Measurements from ENCODE around the gene TLCD3B.
A peak's percentile ranks its signal among the peaks of the same experiment; 100 is the strongest.

The TLCD3B gene

DNA sequence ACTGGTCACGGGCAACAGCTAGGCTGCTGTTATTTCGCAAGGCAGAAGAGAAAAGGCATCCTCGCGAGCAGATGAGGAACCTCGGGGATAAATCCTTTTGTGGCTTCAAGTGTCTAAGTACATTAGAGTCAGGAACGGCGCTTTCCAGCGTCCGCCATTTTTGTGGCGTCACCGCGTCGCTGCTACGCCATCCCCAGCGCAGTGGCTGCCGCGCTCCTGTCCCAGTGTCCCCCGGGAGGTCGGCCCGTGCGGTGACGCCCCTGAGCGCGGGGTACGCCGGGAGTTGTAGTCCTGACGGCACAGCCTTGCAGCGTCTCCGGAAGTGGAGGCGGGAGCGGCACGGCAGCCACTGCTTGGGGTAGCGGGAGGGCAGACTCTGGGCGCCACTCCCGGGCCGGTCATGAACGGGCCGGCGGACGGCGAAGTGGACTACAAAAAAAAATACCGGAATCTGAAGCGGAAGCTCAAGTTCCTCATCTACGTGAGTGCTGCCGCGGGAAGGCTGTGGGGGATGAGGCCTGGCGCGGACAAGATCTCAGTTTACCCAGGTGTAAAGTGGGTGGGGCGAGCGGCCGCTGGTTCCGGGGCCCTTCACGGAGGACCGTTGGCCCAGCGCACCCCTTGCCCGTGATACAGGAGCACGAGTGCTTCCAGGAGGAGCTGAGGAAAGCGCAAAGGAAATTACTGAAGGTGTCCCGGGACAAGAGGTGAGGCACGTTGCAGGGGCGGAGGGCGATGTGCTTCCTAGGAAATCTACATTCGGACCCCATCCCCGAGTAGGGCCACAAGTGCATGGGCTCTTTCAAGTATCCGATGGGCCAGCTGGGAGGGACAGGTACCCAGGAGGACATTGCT is 34.9 kb downstream of the TLCD3B start, which contains the start of gene INO80E:
TSS of gene INO80E (plus strand) at position 331 of the 855 bp plus-strand sequence. CDS start at position 401, 70 bp downstream.
- H3K27me3 ChIP-seq (ENCODE audit: control insufficient read depth, low read length), result no peaks in the 10 kb centered on the region
- H3F3A ChIP-seq (ENCODE audit: control insufficient read depth, insufficient read depth), result peaks cover 14% of the 10 kb centered on the region
- H3K4me1 ChIP-seq (ENCODE audit: control insufficient read depth, low read length), result peaks cover 36% of the 10 kb centered on the region
- H3K9me2 ChIP-seq (replicated peaks; ENCODE audit: control insufficient read depth, low read length), result no peaks in the 10 kb centered on the region
- peak within 1 kb of the TSS; percentile 100 for H3K4me2 ChIP-seq (ENCODE audit: low read length)
- H3K36me3 ChIP-seq (ENCODE audit: control insufficient read depth, low read length), result peaks cover 87% of the 10 kb centered on the region
- H3K4me3 ChIP-seq (ENCODE audit: low read length), result peak within 1 kb of the TSS; percentile 89
- H3K27ac ChIP-seq (ENCODE audit: low read depth, low read length), result peak within 1 kb of the TSS; percentile 97
- peaks cover 38% of the 10 kb centered on the region for H3K79me2 ChIP-seq (ENCODE audit: control insufficient read depth, low read length)
- H4K20me1 ChIP-seq (ENCODE audit: control insufficient read depth, insufficient read depth, low read depth, low read length), result no peaks in the 10 kb centered on the region
- TF ChIP-seq CTCF (IDR thresholded peaks at IDR 0.05; ENCODE audit: low read depth, low read length, poor library complexity, severe bottlenecking) (no peak), EZH2phosphoT487 (IDR thresholded peaks at IDR 0.05; ENCODE audit: borderline replicate concordance, low read length) (no peak)
- no peaks in the 10 kb centered on the region for H3K9me3 ChIP-seq (ENCODE audit: control insufficient read depth, insufficient read depth, low read length)

DNA sequence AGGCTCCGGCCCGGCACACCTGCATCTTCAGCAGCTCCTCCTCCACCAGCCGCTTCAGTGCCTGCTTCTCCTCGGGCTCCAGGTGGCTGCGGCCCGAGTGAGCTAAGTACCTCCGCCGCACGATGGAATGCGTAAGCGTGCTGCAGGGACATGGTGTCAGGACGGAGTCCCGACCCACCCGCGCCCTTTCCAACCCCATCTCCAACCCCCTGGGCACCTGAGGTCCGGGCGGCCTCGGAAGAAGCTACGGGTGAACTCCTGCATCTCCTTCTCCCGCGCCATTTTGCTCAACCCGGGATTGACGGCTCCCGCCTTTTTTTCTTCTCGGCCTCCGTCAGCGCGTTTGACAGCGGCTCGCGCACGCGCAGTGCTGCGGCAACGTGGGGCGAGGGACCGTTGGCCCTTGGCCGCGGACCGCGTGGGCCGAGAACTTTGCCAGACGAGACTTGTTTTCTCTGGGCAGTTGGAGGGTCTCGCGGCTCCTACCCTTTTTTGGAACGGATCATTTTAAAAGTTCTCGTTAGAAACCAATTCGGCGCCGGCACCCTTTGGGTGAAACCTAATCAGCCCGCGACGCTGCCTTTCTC is 35.7 kb downstream of the TLCD3B start, which contains the start of gene HIRIP3:
TSS of gene HIRIP3 (minus strand) at position 294 of the 587 bp plus-strand sequence. CDS start at position 282, 12 bp downstream.
- no peaks in the 10 kb centered on the region for H3K9me2 ChIP-seq (replicated peaks; ENCODE audit: control insufficient read depth, low read length)
- peak within 1 kb of the TSS; percentile 89 for H3K4me3 ChIP-seq (ENCODE audit: low read length)
- peak within 1 kb of the TSS; percentile 97 for H3K27ac ChIP-seq (ENCODE audit: low read depth, low read length)
- H4K20me1 ChIP-seq (ENCODE audit: control insufficient read depth, insufficient read depth, low read depth, low read length), result no peaks in the 10 kb centered on the region
- H3K9me3 ChIP-seq (ENCODE audit: control insufficient read depth, insufficient read depth, low read length), result no peaks in the 10 kb centered on the region
- H3K27me3 ChIP-seq (ENCODE audit: control insufficient read depth, low read length), result no peaks in the 10 kb centered on the region
- peaks cover 38% of the 10 kb centered on the region for H3K79me2 ChIP-seq (ENCODE audit: control insufficient read depth, low read length)
- TF ChIP-seq CTCF (IDR thresholded peaks at IDR 0.05; ENCODE audit: low read depth, low read length, poor library complexity, severe bottlenecking), result no peak
- no peak for TF ChIP-seq EZH2phosphoT487 (IDR thresholded peaks at IDR 0.05; ENCODE audit: borderline replicate concordance, low read length)
- peaks cover 85% of the 10 kb centered on the region for H3K36me3 ChIP-seq (ENCODE audit: control insufficient read depth, low read length)
- H3F3A ChIP-seq (ENCODE audit: control insufficient read depth, insufficient read depth), result peaks cover 14% of the 10 kb centered on the region
- peak within 1 kb of the TSS; percentile 100 for H3K4me2 ChIP-seq (ENCODE audit: low read length)
- peaks cover 36% of the 10 kb centered on the region for H3K4me1 ChIP-seq (ENCODE audit: control insufficient read depth, low read length)

DNA sequence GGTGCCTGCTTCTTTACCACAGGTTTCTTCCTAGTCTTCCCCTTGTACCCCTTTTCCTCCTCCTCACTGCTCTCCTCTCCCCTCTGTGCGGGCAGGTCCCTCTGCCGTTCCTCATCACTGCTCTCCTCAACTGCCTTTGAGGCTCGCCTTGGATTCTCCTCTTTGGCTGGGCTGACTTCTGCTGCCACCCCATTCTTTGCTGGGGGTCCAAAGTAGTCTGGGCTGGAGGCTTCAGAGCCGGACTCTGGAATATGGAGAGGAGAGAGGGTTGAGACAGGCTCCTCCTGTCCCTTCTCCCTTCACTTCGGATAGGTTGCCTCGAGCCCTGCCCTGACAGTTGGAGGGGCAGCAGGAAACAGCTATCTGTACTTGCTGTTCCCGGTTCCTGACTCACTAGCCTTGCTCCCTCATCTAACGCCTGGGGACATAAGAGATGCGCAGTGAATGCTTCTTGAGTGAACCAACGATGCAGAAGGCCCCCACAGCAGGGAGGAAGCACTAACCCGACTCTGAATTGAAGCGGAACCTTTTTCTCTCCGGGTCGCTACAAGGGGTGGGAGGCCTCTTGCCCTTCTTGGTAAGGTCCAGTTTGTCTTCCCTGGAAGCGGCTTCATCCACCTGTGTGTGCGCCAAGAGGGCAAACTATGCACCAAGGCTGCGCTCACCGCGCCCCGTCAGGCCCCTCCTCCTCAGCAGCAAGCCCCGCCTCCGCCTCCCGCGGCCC is 36.3 kb downstream of the TLCD3B start:
- H3K27ac ChIP-seq (ENCODE audit: low read depth, low read length), result peak overlapping the region; percentile 97
- H4K20me1 ChIP-seq (ENCODE audit: control insufficient read depth, insufficient read depth, low read depth, low read length), result no peaks in the 10 kb centered on the region
- TF ChIP-seq EZH2phosphoT487 (IDR thresholded peaks at IDR 0.05; ENCODE audit: borderline replicate concordance, low read length) (no peak), CTCF (IDR thresholded peaks at IDR 0.05; ENCODE audit: low read depth, low read length, poor library complexity, severe bottlenecking) (no peak)
- H3K36me3 ChIP-seq (ENCODE audit: control insufficient read depth, low read length), result peaks cover 87% of the 10 kb centered on the region
- peak overlapping the region; percentile 100 for H3K4me2 ChIP-seq (ENCODE audit: low read length)
- peaks cover 36% of the 10 kb centered on the region for H3K4me1 ChIP-seq (ENCODE audit: control insufficient read depth, low read length)
- H3F3A ChIP-seq (ENCODE audit: control insufficient read depth, insufficient read depth), result peaks cover 14% of the 10 kb centered on the region
- H3K4me3 ChIP-seq (ENCODE audit: low read length), result peak overlapping the region; percentile 89
- no peaks in the 10 kb centered on the region for H3K9me3 ChIP-seq (ENCODE audit: control insufficient read depth, insufficient read depth, low read length)
- H3K27me3 ChIP-seq (ENCODE audit: control insufficient read depth, low read length), result no peaks in the 10 kb centered on the region
- H3K79me2 ChIP-seq (ENCODE audit: control insufficient read depth, low read length), result peaks cover 38% of the 10 kb centered on the region
- no peaks in the 10 kb centered on the region for H3K9me2 ChIP-seq (replicated peaks; ENCODE audit: control insufficient read depth, low read length)
